ENCODE results near the gene HOMER2. TPM values are rescaled to one million over a fixed set of nuclear protein-coding genes. Genes with fewer than 3 reads are reported as not detected.

Gene HOMER2
- total and polyA plus RNA-seq, 2 experiments from 2014 or later, result 24.4 to 54.5 TPM

DNA sequence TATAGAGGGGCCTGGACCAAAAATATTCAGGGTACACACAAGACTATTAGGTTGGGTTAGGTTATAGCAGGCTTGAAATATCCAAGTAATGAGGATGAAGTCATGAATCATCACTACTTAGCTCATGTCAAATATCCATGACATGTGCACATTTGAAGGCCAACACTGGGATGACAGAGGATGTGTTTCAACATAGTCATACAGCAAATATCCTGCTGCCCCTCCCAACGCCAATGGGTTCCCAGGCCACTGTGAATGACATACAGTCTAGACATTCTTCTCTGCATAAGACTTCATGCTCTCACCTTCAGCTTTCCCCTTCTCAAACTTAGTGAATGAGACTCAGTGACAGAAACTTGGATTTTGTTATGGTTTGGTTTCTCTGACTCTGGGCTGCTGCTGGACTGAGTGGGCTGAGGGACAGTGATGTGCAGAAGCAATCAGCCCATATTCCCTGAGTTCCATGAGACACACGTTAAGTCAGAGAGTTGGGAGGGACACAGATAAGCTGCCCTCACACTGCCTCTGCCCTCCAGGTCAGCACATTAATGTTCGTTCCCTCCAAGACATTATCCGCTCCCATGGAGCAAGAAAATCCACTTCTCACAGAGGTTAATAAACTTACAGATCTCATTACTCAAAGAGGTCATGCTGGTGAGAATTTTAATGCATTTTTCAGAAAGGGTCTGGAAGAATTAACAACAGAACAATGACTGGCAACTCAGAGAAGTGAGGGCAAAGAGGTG lies 15.4 kb downstream of the HOMER2 start:
- Histone ChIP-seq H3K27ac (no peak overlapping the region), H3K9me3 (ENCODE audit: low read depth) (no peaks in the 10 kb centered on the region), H3K4me3 (no peak overlapping the region), H3K36me3 (no peaks in the 10 kb centered on the region), H3K4me1 (ENCODE audit: low read depth) (no peaks in the 10 kb centered on the region), H3K27me3 (no peaks in the 10 kb centered on the region)
- TF ChIP-seq, protein P1, sequence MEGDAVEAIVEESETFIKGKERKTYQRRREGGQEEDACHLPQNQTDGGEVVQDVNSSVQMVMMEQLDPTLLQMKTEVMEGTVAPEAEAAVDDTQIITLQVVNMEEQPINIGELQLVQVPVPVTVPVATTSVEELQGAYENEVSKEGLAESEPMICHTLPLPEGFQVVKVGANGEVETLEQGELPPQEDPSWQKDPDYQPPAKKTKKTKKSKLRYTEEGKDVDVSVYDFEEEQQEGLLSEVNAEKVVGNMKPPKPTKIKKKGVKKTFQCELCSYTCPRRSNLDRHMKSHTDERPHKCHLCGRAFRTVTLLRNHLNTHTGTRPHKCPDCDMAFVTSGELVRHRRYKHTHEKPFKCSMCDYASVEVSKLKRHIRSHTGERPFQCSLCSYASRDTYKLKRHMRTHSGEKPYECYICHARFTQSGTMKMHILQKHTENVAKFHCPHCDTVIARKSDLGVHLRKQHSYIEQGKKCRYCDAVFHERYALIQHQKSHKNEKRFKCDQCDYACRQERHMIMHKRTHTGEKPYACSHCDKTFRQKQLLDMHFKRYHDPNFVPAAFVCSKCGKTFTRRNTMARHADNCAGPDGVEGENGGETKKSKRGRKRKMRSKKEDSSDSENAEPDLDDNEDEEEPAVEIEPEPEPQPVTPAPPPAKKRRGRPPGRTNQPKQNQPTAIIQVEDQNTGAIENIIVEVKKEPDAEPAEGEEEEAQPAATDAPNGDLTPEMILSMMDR (IDR thresholded peaks at IDR 0.05; ENCODE audit: low read depth, low read length), result no peak
- no peak for DNase-seq (ENCODE audit: low read depth in 1 of 2, low spot score in 1 of 2)

DNA sequence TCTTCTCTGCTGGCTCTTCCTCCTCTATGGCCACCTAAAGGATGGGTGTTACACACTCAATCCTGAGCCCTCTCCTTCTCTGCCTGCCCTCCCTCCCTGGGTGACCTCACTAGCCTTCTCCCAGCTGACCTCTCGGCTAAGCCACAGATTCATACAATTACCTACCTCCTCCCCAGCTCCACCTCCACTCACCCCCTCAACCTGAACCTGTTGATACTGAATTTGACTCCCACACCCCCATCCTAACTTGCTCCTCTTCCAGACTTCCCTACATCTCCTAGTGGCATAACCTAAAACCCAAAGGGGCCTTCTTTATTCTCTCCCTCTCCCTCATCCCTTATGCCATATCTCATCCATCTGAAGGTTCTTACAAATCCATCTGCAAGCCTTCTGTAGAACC lies 17.1 kb downstream of the HOMER2 start:
- H3K9me3 ChIP-seq (ENCODE audit: low read depth), result no peaks in the 10 kb centered on the region
- TF ChIP-seq, protein P1 (IDR thresholded peaks at IDR 0.05; ENCODE audit: low read depth, low read length), result no peak
- no peak overlapping the region for H3K4me3 ChIP-seq
- H3K27ac ChIP-seq, result no peak overlapping the region
- H3K27me3 ChIP-seq, result no peaks in the 10 kb centered on the region
- no peak for DNase-seq (ENCODE audit: low read depth in 1 of 2, low spot score in 1 of 2)
- H3K4me1 ChIP-seq (ENCODE audit: low read depth), result peaks cover 4% of the 10 kb centered on the region
- no peaks in the 10 kb centered on the region for H3K36me3 ChIP-seq

DNA sequence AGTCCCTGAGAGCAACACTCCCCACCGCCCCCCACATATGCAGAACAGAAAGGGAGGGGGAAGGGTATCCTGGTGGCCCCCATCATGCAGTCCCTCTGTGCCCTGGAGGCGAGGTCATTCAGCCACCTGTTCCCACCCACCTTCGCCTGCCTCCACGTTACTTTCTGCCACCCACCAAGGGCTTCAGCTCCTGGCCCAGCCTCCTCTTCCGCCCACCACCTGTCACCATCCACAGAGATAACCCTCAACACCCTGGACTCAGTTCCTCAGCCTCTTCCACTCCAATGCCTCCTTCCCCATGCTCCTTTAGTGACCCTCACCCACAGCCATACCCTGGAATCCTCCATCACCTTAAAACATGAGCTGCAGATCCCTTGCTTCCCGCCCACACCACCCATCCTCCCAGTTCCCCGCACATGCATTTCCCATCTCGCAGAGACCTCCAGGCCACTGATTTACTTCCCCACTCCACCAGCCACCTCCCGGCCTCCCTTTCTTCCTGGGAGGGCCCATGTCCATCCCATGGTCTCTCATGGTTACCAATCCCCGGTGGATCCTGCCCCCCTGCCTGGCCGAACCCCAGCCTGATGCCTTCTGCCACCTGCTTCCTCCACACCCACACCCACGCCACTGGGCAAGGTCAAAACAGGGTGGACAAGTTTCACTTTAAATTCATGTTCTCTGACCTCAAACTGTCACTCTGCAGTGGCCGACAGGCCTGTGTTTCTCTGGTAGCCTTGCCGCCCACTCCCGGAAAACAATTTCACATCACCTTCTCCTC lies 18.2 kb downstream of the HOMER2 start:
- no peaks in the 10 kb centered on the region for H3K9me3 ChIP-seq (ENCODE audit: low read depth)
- TF ChIP-seq, protein P1 (IDR thresholded peaks at IDR 0.05; ENCODE audit: low read depth, low read length), result no peak
- H3K36me3 ChIP-seq, result no peaks in the 10 kb centered on the region
- no peak overlapping the region for H3K4me3 ChIP-seq
- H3K4me1 ChIP-seq (ENCODE audit: low read depth), result peaks cover 4% of the 10 kb centered on the region
- no peak for DNase-seq (ENCODE audit: low read depth in 1 of 2, low spot score in 1 of 2)
- H3K27ac ChIP-seq, result no peak overlapping the region
- H3K27me3 ChIP-seq, result no peaks in the 10 kb centered on the region

DNA sequence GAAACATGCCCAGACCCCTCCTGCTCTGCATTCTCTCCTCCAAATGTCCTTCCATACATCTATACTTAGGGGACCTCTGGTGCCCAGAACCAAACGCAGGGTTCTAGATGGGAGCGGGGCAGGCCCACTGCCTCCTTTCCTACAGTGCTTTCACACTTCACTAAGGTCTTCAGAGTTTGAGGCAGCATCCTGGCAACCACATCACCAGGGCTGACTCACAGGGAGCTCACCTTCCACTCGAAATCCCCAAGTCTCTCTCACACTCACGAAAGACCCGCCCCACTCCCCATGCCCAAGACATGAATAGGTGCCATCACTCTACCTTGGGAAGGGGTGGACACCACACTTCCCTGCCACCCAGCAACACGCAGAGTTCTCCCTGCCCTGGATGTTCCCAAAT lies 18.9 kb downstream of the HOMER2 start:
- Histone ChIP-seq H3K27me3 (no peaks in the 10 kb centered on the region), H3K36me3 (no peaks in the 10 kb centered on the region), H3K4me1 (ENCODE audit: low read depth) (peaks cover 4% of the 10 kb centered on the region), H3K9me3 (ENCODE audit: low read depth) (no peaks in the 10 kb centered on the region), H3K27ac (no peak overlapping the region), H3K4me3 (no peak overlapping the region)
- TF ChIP-seq, protein P1 (IDR thresholded peaks at IDR 0.05; ENCODE audit: low read depth, low read length), result no peak
- DNase-seq (ENCODE audit: low read depth in 1 of 2, low spot score in 1 of 2), result no peak

DNA sequence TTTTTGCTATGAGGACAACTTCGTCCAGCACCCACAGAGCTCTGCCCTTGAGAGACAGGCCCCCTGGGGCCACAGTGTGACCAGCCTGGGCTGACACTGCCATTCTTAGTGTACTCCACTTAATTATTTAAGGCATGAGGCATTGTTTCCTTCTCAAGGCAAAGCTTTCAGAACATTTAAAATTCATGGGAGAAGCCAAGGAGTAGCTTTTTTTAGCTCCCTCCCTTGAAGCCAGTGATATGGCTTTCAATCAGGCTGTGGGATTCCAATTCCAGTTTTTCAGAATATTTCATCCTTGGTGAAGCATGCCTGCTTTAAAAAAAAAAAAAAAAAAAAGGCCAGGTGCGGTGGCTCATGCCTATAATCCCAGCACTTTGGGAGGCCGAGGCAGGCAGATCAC lies 21.3 kb downstream of the HOMER2 start:
- TF ChIP-seq, protein P1 (IDR thresholded peaks at IDR 0.05; ENCODE audit: low read depth, low read length), result no peak
- no peak overlapping the region for H3K4me3 ChIP-seq
- H3K36me3 ChIP-seq, result no peaks in the 10 kb centered on the region
- peak overlapping the region; percentile 68 for H3K27ac ChIP-seq
- peaks cover 4% of the 10 kb centered on the region for H3K4me1 ChIP-seq (ENCODE audit: low read depth)
- H3K27me3 ChIP-seq, result no peaks in the 10 kb centered on the region
- H3K9me3 ChIP-seq (ENCODE audit: low read depth), result no peaks in the 10 kb centered on the region
- DNase-seq (ENCODE audit: low read depth in 1 of 2, low spot score in 1 of 2), result no peak
